DND-41 (cell line): ENCODE data around the gene DNAJA1.

Source experiments
- ATAC-seq: fragments of 200-7000 bp; cut with Tn5 transposase; 3 replicates; pipeline ENCODE4 v1.9.1; 2021; ENCODE audit warnings: low read depth; ENCODE audit not compliant: insufficient read depth
- DNase-seq: peaks from one replicate; pipeline ENCODE4 v3.0.0-alpha.2; 2020
- H2AFZ ChIP-seq: 2 replicates; pipeline ENCODE4 v1.6.0; 2012; ENCODE audit warnings: low read depth, low read length
- H3K27ac ChIP-seq: 2 replicates; pipeline ENCODE4 v1.5.1; 2012; ENCODE audit warnings: low read length, inconsistent platforms
- H3K27me3 ChIP-seq: fragments of 200-600 bp; sonication (generic); 2 replicates; pipeline ENCODE4 v1.6.0; 2012; ENCODE audit warnings: low read length, mild to moderate bottlenecking, inconsistent platforms; ENCODE audit not compliant: insufficient read depth, poor library complexity
- H3K36me3 ChIP-seq: 2 replicates; pipeline ENCODE4 v1.5.1; 2012; ENCODE audit warnings: low read length, inconsistent platforms; ENCODE audit not compliant: insufficient read depth
- H3K4me1 ChIP-seq: 2 replicates; pipeline ENCODE4 v1.5.1; 2012; ENCODE audit warnings: mild to moderate bottlenecking, low read length; ENCODE audit not compliant: insufficient read depth
- H3K4me2 ChIP-seq: 2 replicates; pipeline ENCODE4 v1.6.0; 2012; ENCODE audit warnings: mild to moderate bottlenecking, moderate library complexity, low read length, inconsistent platforms; ENCODE audit not compliant: insufficient read depth
- H3K4me3 ChIP-seq, 2 experiments: fragments of 200-600 bp in 1 of 2; shearing (Covaris generic) in 1 of 2; 2 replicates each; pipeline ENCODE4 v1.5.1; 2012 to 2016; ENCODE audit warnings: inconsistent platforms in 2 of 2, low read length in 2 of 2, mild to moderate bottlenecking in 2 of 2, low read depth in 1 of 2, moderate library complexity in 1 of 2
- H3K79me2 ChIP-seq: 2 replicates; pipeline ENCODE4 v1.6.0; 2012; ENCODE audit warnings: low read length, inconsistent platforms; ENCODE audit not compliant: insufficient read depth
- H3K9ac ChIP-seq: 2 replicates; pipeline ENCODE4 v1.6.0; 2012; ENCODE audit warnings: low read depth, mild to moderate bottlenecking, inconsistent platforms, low read length, moderate library complexity
- H3K9me3 ChIP-seq: 2 replicates; pipeline ENCODE4 v1.5.1; 2012; ENCODE audit warnings: low read length, moderate library complexity, mild to moderate bottlenecking, inconsistent platforms; ENCODE audit not compliant: insufficient read depth, severe bottlenecking
- H4K20me1 ChIP-seq: 2 replicates; pipeline ENCODE4 v1.6.0; 2012; ENCODE audit warnings: low read length; ENCODE audit not compliant: insufficient read depth
- EZH2 ChIP-seq: IDR thresholded peaks from 3 replicates; pipeline ENCODE4 v1.6.1; 2012; ENCODE audit warnings: borderline replicate concordance, low read depth, mild to moderate bottlenecking, moderate library complexity, low read length, inconsistent platforms; ENCODE audit not compliant: severe bottlenecking
- TF ChIP-seq, protein P1 (sequence below): IDR thresholded peaks from 2 replicates; pipeline ENCODE4 v1.5.1; 2012; ENCODE audit warnings: borderline replicate concordance, low read length, moderate library complexity, mild to moderate bottlenecking; ENCODE audit not compliant: poor library complexity, severe bottlenecking; ENCODE audit errors: extremely low read depth

DNAJA1 gene

GRCh38 chr9:33048054-33048465 is 23.0 kb downstream of the DNAJA1 start:
- Histone ChIP-seq H3K79me2 (no peaks in the 10 kb centered on the region), H4K20me1 (no peaks in the 10 kb centered on the region), H3K9me3 (no peaks in the 10 kb centered on the region), H3K9ac (no peak overlapping the region), H3K27ac (no peak overlapping the region), H3K4me3 (no peak overlapping the region), H3K4me1 (peaks cover 4% of the 10 kb centered on the region; the same call in 1 of the 2 replicates), H3K36me3 (peaks cover 49% of the 10 kb centered on the region; the same call in 1 of the 2 replicates), H3K4me2 (no peak overlapping the region), H3K27me3 (no peaks in the 10 kb centered on the region), H2AFZ (no peak overlapping the region)
- ATAC-seq (no peak), DNase-seq (no peak)
- no peak for TF ChIP-seq EZH2
- TF ChIP-seq, protein P1, sequence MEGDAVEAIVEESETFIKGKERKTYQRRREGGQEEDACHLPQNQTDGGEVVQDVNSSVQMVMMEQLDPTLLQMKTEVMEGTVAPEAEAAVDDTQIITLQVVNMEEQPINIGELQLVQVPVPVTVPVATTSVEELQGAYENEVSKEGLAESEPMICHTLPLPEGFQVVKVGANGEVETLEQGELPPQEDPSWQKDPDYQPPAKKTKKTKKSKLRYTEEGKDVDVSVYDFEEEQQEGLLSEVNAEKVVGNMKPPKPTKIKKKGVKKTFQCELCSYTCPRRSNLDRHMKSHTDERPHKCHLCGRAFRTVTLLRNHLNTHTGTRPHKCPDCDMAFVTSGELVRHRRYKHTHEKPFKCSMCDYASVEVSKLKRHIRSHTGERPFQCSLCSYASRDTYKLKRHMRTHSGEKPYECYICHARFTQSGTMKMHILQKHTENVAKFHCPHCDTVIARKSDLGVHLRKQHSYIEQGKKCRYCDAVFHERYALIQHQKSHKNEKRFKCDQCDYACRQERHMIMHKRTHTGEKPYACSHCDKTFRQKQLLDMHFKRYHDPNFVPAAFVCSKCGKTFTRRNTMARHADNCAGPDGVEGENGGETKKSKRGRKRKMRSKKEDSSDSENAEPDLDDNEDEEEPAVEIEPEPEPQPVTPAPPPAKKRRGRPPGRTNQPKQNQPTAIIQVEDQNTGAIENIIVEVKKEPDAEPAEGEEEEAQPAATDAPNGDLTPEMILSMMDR, result no peak

GRCh38 chr9:33049680-33050361 is 24.7 kb downstream of the DNAJA1 start:
- Histone ChIP-seq H3K4me1 (no peaks in the 10 kb centered on the region; the same call in 1 of the 2 replicates), H2AFZ (no peak overlapping the region), H3K9me3 (no peaks in the 10 kb centered on the region), H3K27ac (no peak overlapping the region), H3K4me3 (no peak overlapping the region), H3K36me3 (peaks cover 65% of the 10 kb centered on the region), H3K27me3 (no peaks in the 10 kb centered on the region), H3K4me2 (no peak overlapping the region), H3K9ac (no peak overlapping the region), H3K79me2 (no peaks in the 10 kb centered on the region), H4K20me1 (no peaks in the 10 kb centered on the region)
- TF ChIP-seq EZH2, result no peak
- TF ChIP-seq, protein P1, result no peak
- DNase-seq, result no peak
- ATAC-seq, result no peak

- Histone ChIP-seq H3K4me2 (no peak overlapping the region), H3K4me1 (no peaks in the 10 kb centered on the region)
These were observed 26.1 kb downstream of the DNAJA1 start for GRCh38 chr9:33051144-33051543.

More at GRCh38 chr9:33051144-33051543, 26.1 kb downstream of the DNAJA1 start:
- Histone ChIP-seq H3K27me3 (no peaks in the 10 kb centered on the region), H3K27ac (no peak overlapping the region), H3K9me3 (no peaks in the 10 kb centered on the region), H4K20me1 (no peaks in the 10 kb centered on the region), H3K79me2 (no peaks in the 10 kb centered on the region), H3K36me3 (peaks cover 72% of the 10 kb centered on the region), H2AFZ (no peak overlapping the region), H3K9ac (no peak overlapping the region), H3K4me3 (no peak overlapping the region)
- TF ChIP-seq, protein P1, result no peak
- no peak for TF ChIP-seq EZH2
- no peak for ATAC-seq
- no peak for DNase-seq
